Breast epithelium (tissue), 4 donors: ENCODE data around the gene DOCK10. TPM values are rescaled to one million over a fixed set of nuclear protein-coding genes. Genes with fewer than 3 reads are reported as not detected.

ENCODE experiments used
- DNase-seq, 2 donors: peaks; one replicate each; pipeline ENCODE4 v3.0.0-alpha.2; 2019; ENCODE audit warnings: low spot score in 2 of 2
- H3K27ac ChIP-seq, 2 donors: fragments of 200-600 bp; sonication (generic) in 1 of 2; one replicate each; pipeline ENCODE4 v1.5.1; 2016 to 2019; ENCODE audit warnings: mild to moderate bottlenecking in 1 of 2
- H3K27me3 ChIP-seq, 2 donors: fragments of 200-600 bp; sonication (generic) in 1 of 2; one replicate each; pipeline versions ENCODE4 v1.5.1 to v1.6.0; 2017 to 2019; ENCODE audit warnings: control low read depth in 1 of 2, mild to moderate bottlenecking in 1 of 2
- H3K36me3 ChIP-seq: fragments of 200-600 bp; one replicate; pipeline ENCODE4 v1.5.1; 2019
- H3K4me1 ChIP-seq, 2 donors: fragments of 200-600 bp; sonication (generic); one replicate each; pipeline ENCODE4 v1.5.1; 2016 to 2019; ENCODE audit warnings: control low read depth in 1 of 2
- H3K4me3 ChIP-seq, 3 donors: fragments of 200-600 bp; sonication (generic); 1 replicate in 2 of 3; 2 replicates in 1 of 3; pipeline ENCODE4 v1.5.1; 2016 to 2019; ENCODE audit warnings: mild to moderate bottlenecking in 3 of 3, moderate library complexity in 2 of 3
- H3K9me3 ChIP-seq, 2 donors: fragments of 200-600 bp; sonication (generic) in 1 of 2; one replicate each; pipeline ENCODE4 v1.5.1; 2016 to 2019; ENCODE audit warnings: control low read depth in 1 of 2
- POLR2A ChIP-seq: fragments of 450-650 bp; IDR thresholded peaks from one replicate; pipeline ENCODE4 v1.6.1; 2016; ENCODE audit warnings: antibody characterized with exemption, mild to moderate bottlenecking, moderate library complexity
- POLR2AphosphoS5 ChIP-seq, 3 donors: sonication (generic); formaldehyde crosslinking; IDR thresholded peaks; one replicate each; pipeline ENCODE4 v1.6.1; 2017; ENCODE audit warnings: antibody characterized with exemption in 3 of 3
- intact Hi-C: fragments of 100-400 bp; cut with DNase I; formaldehyde crosslinking; loops from one replicate; pipeline ENCODE4 v1.15.1; 2023; ENCODE audit warnings: low total_unique reads
- total RNA-seq, 3 donors: library from RNA; depleted of rRNA; stranded (reverse); fragments of >200 nt; gene quantifications; one replicate each; pipeline ENCODE4 v1.1.0, GENCODE V29; 2016
- TF ChIP-seq, protein P1 (sequence below), 3 donors: fragments of 450-650 bp; IDR thresholded peaks; one replicate each; pipeline ENCODE4 v1.5.1; 2016 to 2017; ENCODE audit warnings: antibody characterized with exemption in 3 of 3, mild to moderate bottlenecking in 3 of 3, moderate library complexity in 3 of 3

DOCK10 gene
- total RNA-seq, 3 donors from 2014 or later = 13.8 to 23.9 (median 15.4) TPM

- Histone ChIP-seq H3K9me3 (no peaks in the 10 kb centered on the region), H3K27ac (no peak overlapping the region), H3K4me3 (no peak overlapping the region), H3K27me3 (no peaks in the 10 kb centered on the region), H3K4me1 (no peaks in the 10 kb centered on the region), H3K36me3 (no peaks in the 10 kb centered on the region)
- intact Hi-C loops = no loop called here
- no peak for DNase-seq
- no peak for TF ChIP-seq POLR2AphosphoS5 (IDR thresholded peaks at IDR 0.05)
These were observed 28.6 kb downstream of the DOCK10 start for GRCh38 chr2:225013425-225014365.

- DNase-seq = no peak
- intact Hi-C loops = no loop called here
- no peaks in the 10 kb centered on the region for H3K4me1 ChIP-seq
- no peaks in the 10 kb centered on the region for H3K9me3 ChIP-seq
- no peaks in the 10 kb centered on the region for H3K36me3 ChIP-seq
- no peak overlapping the region for H3K27ac ChIP-seq
- H3K4me3 ChIP-seq = no peak overlapping the region
- H3K27me3 ChIP-seq = no peaks in the 10 kb centered on the region
- TF ChIP-seq, protein P1, sequence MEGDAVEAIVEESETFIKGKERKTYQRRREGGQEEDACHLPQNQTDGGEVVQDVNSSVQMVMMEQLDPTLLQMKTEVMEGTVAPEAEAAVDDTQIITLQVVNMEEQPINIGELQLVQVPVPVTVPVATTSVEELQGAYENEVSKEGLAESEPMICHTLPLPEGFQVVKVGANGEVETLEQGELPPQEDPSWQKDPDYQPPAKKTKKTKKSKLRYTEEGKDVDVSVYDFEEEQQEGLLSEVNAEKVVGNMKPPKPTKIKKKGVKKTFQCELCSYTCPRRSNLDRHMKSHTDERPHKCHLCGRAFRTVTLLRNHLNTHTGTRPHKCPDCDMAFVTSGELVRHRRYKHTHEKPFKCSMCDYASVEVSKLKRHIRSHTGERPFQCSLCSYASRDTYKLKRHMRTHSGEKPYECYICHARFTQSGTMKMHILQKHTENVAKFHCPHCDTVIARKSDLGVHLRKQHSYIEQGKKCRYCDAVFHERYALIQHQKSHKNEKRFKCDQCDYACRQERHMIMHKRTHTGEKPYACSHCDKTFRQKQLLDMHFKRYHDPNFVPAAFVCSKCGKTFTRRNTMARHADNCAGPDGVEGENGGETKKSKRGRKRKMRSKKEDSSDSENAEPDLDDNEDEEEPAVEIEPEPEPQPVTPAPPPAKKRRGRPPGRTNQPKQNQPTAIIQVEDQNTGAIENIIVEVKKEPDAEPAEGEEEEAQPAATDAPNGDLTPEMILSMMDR (IDR thresholded peaks at IDR 0.05) = no peak
- TF ChIP-seq POLR2AphosphoS5 (IDR thresholded peaks at IDR 0.05) (no peak), POLR2A (no peak)
These were observed 30.7 kb downstream of the DOCK10 start for GRCh38 chr2:225011585-225011984.

DNA sequence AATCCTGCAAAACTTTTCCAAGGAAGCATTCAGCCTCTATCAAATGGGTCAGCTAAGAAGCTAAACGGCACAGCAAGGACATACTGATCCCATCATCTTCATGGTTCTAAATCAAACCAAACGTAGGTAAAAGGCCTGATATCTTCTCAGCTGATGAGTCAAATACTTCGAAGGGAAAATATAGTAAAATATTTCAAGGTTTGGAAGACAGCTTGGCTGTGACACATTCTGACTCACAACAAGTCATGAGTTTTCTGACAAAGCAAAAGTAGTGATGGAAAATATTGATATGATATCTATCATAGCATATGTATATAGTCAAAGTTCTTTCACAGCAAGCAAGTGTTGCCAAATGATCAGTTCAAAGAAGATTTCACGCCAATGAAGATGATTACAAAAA lies 31.5 kb downstream of the DOCK10 start:
- Histone ChIP-seq H3K27me3 (no peaks in the 10 kb centered on the region), H3K4me1 (no peaks in the 10 kb centered on the region), H3K9me3 (no peaks in the 10 kb centered on the region), H3K27ac (no peak overlapping the region), H3K4me3 (no peak overlapping the region), H3K36me3 (no peaks in the 10 kb centered on the region)
- intact Hi-C loops = no loop called here
- TF ChIP-seq, protein P1 (IDR thresholded peaks at IDR 0.05) = no peak
- no peak for TF ChIP-seq POLR2AphosphoS5 (IDR thresholded peaks at IDR 0.05)
- TF ChIP-seq POLR2A = no peak
- DNase-seq = no peak

GRCh38 chr2:225009768-225010167 lies 32.5 kb downstream of the DOCK10 start:
- Histone ChIP-seq H3K27me3 (no peaks in the 10 kb centered on the region), H3K4me3 (no peak overlapping the region), H3K4me1 (no peaks in the 10 kb centered on the region), H3K9me3 (no peaks in the 10 kb centered on the region), H3K36me3 (no peaks in the 10 kb centered on the region), H3K27ac (no peak overlapping the region)
- no peak for DNase-seq
- no peak for TF ChIP-seq POLR2AphosphoS5 (IDR thresholded peaks at IDR 0.05)
- TF ChIP-seq, protein P1 (IDR thresholded peaks at IDR 0.05) = no peak
- no peak for TF ChIP-seq POLR2A
- intact Hi-C loops = no loop called here

DNA sequence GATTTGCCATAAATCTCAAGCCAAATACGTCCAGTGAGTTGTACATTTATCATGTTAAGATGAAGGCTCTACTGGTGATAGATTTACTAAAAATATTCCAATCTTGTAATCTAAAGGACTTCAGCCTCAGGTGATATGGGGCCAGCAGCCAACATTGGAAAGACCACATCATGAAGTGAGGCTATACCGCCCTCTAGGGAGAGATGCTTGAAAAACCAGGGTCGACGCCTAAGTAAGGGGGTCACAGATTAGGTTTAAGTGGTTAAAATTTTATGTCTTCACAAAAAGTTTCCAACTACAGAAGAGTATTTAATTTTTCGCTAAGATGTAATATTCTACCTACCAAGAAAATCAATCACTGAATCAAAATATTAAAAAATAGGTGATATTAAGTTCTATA lies 33.3 kb downstream of the DOCK10 start:
- TF ChIP-seq POLR2AphosphoS5 (IDR thresholded peaks at IDR 0.05) (no peak), POLR2A (no peak)
- TF ChIP-seq, protein P1 (IDR thresholded peaks at IDR 0.05) = no peak
- H3K27me3 ChIP-seq = no peaks in the 10 kb centered on the region
- no peaks in the 10 kb centered on the region for H3K9me3 ChIP-seq
- H3K27ac ChIP-seq = no peak overlapping the region
- H3K4me3 ChIP-seq = no peak overlapping the region
- no peak for DNase-seq
- intact Hi-C loops = no loop called here
- no peaks in the 10 kb centered on the region for H3K4me1 ChIP-seq
- no peaks in the 10 kb centered on the region for H3K36me3 ChIP-seq
